ENCODE data around the gene RNF31. TPM values are rescaled to one million over a fixed set of nuclear protein-coding genes. Genes with fewer than 3 reads are reported as not detected.

RNF31 gene
- polyA plus RNA-seq, 3 donors, result 41.5 to 46.9 (median 43.4) TPM

GRCh38 chr14:24137529-24138395 lies 9.5 kb upstream of the RNF31 start:
- DNase-seq (ENCODE audit: low read depth in 3 of 3, low spot score in 2 of 3), result no peak

GRCh38 chr14:24138396-24139271 lies 8.7 kb upstream of the RNF31 start:
- DNase-seq (ENCODE audit: low read depth in 3 of 3, low spot score in 2 of 3), result no peak

- DNase-seq (ENCODE audit: low read depth in 3 of 3, low spot score in 2 of 3), result no peak
These were observed 7.9 kb upstream of the RNF31 start for GRCh38 chr14:24139272-24139934.

- peak; percentile 96 to 100 (median 99) for DNase-seq (ENCODE audit: low read depth in 3 of 3, low spot score in 2 of 3)
These were observed 6.0 kb upstream of the RNF31 start, which contains the start of gene EMC9 for GRCh38 chr14:24141097-24141880. Gene EMC9, minus strand, starts transcription at chr14:24141591. Its CDS starts 287 bp downstream, at chr14:24141304.

GRCh38 chr14:24143511-24143910 lies 3.8 kb upstream of the RNF31 start:
- DNase-seq (ENCODE audit: low read depth in 3 of 3, low spot score in 2 of 3), result no peak

- DNase-seq (ENCODE audit: low read depth in 3 of 3, low spot score in 2 of 3), result no peak
These were observed 2.8 kb upstream of the RNF31 start for GRCh38 chr14:24144451-24144850.

- no peak for DNase-seq (ENCODE audit: low read depth in 3 of 3, low spot score in 2 of 3)
These were observed 2.1 kb upstream of the RNF31 start for GRCh38 chr14:24145219-24145618.

- DNase-seq (ENCODE audit: low read depth in 3 of 3, low spot score in 2 of 3), result peak in 1 of 3 donors; percentile 34
These were observed 1.4 kb upstream of the RNF31 start for GRCh38 chr14:24145690-24146452.

- peak; percentile 84 to 92 (median 86) for DNase-seq (ENCODE audit: low read depth in 3 of 3, low spot score in 2 of 3)
These were observed 783 bp upstream of the RNF31 start, which contains the start of gene PSME2 for GRCh38 chr14:24146453-24146977. Gene PSME2, minus strand, starts transcription at chr14:24146610. Its CDS starts 29 bp downstream, at chr14:24146581.

GRCh38 chr14:24147761-24148428 lies 597 bp downstream of the RNF31 start:
- DNase-seq (ENCODE audit: low read depth in 3 of 3, low spot score in 2 of 3), result no peak

- no peak for DNase-seq (ENCODE audit: low read depth in 3 of 3, low spot score in 2 of 3)
These were observed 2.1 kb downstream of the RNF31 start for GRCh38 chr14:24149302-24149969.

GRCh38 chr14:24150061-24150460 lies 2.8 kb downstream of the RNF31 start:
- no peak for DNase-seq (ENCODE audit: low read depth in 3 of 3, low spot score in 2 of 3)

- no peak for DNase-seq (ENCODE audit: low read depth in 3 of 3, low spot score in 2 of 3)
These were observed 3.3 kb downstream of the RNF31 start for GRCh38 chr14:24150567-24150966.

- DNase-seq (ENCODE audit: low read depth in 3 of 3, low spot score in 2 of 3), result no peak
These were observed 3.7 kb downstream of the RNF31 start for GRCh38 chr14:24150993-24151392.

GRCh38 chr14:24151404-24152080 lies 4.2 kb downstream of the RNF31 start:
- DNase-seq (ENCODE audit: low read depth in 3 of 3, low spot score in 2 of 3), result no peak

- no peak for DNase-seq (ENCODE audit: low read depth in 3 of 3, low spot score in 2 of 3)
These were observed 7.8 kb downstream of the RNF31 start for GRCh38 chr14:24155100-24155499.

GRCh38 chr14:24156840-24157239 lies 9.5 kb downstream of the RNF31 start:
- no peak for DNase-seq (ENCODE audit: low read depth in 3 of 3, low spot score in 2 of 3)

Measured in right renal cortex interstitium (tissue), 3 donors.